GM18909 (cell line): ENCODE results near the gene E2F8.

Experiments
- ATAC-seq: cut with Tn5 transposase; IDR thresholded peaks from one replicate; pipeline ENCODE4 v1.9.1; 2021; ENCODE audit warnings: mild to moderate bottlenecking; ENCODE audit not compliant: unreplicated experiment, poor library complexity

E2F8 gene

DNA sequence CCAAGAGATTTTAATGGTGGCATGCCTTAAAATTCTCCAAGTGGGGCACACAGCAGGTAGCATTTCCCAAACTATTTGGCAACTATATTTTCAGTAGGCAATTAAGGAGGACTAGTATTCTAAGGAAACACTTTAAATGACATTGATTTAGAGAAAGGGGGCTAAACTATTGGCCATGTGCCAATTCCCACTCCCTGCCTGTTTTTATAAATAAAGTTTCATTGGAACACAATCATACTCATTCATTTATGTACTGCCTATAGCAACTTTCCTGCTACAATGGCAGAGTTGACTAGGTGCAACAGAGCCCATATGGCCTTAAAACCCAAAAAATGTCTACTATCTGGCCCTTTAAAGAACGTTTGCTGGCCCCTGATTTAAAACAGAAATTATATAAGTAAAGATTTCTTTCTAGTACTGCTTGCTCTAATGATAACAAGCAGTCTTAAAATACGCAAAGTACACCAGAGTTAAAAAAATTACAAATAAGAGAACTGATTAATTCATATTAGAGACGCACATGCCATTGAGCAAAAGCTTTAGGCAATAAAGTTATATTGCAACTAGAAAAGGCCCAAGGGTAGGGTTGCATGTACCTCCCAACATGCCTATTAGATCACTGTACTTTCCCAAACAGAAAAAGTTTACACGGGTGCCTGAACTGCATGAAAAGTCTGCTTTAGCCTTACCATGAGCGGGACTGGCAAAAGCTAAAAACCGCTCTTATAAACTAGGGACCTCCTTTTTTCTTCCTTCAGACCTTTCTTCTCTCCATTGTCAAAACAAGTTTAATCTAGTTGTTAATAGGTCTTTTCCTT lies 14.2 kb downstream of the E2F8 start:
- no peak for ATAC-seq

- ATAC-seq = no peak
These were observed 15.2 kb downstream of the E2F8 start for GRCh38 chr11:19225581-19225980.

DNA sequence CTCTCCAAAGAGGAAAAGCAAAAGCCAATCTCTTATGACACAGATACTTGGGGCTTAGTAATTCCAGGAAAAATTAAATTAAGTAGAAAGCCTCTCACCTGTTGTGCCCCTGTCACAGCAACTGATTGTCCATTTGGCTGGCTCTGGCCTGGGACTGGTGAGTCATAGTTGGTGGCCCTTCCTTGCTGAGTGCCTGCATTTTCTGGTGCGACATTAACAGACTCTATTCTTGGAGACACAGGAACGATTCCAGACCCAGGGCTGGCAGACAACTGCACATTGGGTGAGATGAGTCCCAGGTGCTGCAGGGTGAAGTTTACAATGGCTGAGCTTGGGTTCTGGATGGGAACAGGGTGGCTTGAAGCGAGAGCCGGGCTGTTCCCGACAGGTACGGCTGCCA lies 15.6 kb downstream of the E2F8 start:
- ATAC-seq = no peak

GRCh38 chr11:19220903-19221724 lies 19.6 kb downstream of the E2F8 start:
- no peak for ATAC-seq

DNA sequence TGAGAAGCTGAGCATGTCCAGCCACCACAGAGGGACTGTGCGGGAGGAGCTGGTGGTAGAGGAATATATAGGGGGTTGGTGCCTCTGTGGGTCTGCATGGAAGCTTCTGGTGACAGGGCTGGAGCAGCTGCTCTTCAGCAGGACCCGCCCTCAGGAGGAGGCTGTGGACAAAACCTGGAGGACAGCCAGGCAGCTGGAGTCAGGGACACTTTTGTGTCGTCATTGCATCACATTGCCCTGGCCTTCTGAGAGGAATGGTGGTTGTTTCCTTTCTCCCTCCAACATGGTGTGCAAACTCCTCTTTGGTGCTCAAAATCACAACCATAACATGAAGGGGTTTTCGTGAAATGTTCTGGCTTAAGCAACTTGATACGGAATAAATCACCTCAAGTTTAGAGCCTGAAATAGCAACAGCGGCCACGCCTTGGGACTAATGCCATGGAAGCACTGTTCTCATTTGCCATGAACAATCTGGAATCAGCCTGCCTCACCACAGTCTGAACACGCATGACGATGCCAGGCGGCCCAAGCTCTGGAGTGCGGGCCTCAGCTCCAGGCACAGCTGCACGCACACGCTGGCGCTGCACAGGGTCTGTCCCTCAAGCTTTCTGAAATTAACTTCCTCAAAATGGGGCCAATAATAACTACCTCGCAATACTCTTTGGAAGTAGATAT lies 21.8 kb downstream of the E2F8 start:
- no peak for ATAC-seq

GRCh38 chr11:19218216-19218615 lies 22.5 kb downstream of the E2F8 start:
- no peak for ATAC-seq

- no peak for ATAC-seq
These were observed 23.9 kb downstream of the E2F8 start for GRCh38 chr11:19216709-19217374.

- no peak for ATAC-seq
These were observed 24.7 kb downstream of the E2F8 start for GRCh38 chr11:19216021-19216420.

- ATAC-seq = no peak
These were observed 31.0 kb downstream of the E2F8 start for GRCh38 chr11:19209617-19210370.

- ATAC-seq = no peak
These were observed 31.7 kb downstream of the E2F8 start for GRCh38 chr11:19208959-19209546.

DNA sequence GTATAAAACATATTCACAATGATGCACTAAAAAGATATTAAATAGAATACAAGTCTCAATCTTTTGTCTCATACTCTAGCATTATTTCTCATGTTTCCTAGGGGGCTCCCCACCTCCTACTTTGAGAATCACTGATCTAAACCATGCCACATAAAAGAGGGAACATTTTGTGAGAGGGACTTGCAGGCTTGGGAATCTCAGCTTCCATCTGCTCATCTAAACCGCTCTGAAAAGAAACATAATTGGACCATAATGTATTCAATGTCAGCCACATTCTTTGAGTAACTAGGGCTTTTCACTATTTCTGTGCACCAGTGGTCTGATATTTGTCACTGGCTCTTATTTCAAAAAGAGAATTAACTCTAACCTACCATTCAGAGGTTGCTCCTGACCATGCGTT lies 32.6 kb downstream of the E2F8 start:
- ATAC-seq = no peak

- no peak for ATAC-seq
These were observed 35.9 kb downstream of the E2F8 start for GRCh38 chr11:19204836-19205235.

GRCh38 chr11:19201737-19202605 lies 38.8 kb downstream of the E2F8 start, which contains the start of gene CSRP3:
Gene CSRP3 (minus strand): TSS chr11:19201983. CDS start chr11:19192448, 9,535 bp downstream.
- no peak for ATAC-seq

DNA sequence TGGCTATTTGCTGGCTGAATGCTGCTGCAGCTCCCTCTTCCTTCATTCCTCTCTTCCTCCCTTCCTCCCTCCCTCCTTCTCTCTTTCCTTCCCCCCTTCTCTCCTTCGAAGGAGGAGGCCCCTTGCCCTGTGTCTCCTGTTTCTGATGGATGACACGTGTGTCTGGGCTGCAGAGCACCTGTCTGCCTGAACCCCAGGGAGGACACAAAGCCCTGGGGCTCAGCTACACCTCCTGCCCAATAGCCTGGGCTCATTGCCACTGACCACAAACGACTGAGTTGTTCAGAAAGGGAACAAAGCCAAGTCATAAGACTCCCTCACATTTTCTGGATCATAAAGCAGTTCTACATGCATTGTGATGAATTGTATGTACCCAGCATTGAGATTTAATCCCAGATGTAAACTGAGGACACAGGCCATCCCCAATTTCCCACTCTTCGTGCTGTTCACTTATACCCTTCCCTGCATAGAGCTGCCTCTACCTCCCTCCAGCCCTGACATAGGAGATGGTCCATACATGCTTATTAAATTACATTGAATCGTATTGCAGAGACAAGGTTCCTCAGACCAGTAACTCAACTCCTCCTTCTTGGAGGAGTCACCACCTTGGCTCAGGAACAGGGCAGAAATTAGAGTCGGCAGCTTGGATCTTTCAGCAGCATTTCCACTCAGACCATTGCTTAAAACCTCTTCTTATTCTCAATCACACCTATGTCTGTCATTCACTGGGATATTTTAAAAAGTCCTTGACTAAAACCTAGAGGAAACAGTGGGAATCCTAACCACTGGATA lies 40.1 kb downstream of the E2F8 start:
- ATAC-seq = no peak

GRCh38 chr11:19199771-19200170 lies 41.0 kb downstream of the E2F8 start:
- ATAC-seq = no peak

- ATAC-seq = no peak
These were observed 41.7 kb downstream of the E2F8 start for GRCh38 chr11:19199048-19199447.

DNA sequence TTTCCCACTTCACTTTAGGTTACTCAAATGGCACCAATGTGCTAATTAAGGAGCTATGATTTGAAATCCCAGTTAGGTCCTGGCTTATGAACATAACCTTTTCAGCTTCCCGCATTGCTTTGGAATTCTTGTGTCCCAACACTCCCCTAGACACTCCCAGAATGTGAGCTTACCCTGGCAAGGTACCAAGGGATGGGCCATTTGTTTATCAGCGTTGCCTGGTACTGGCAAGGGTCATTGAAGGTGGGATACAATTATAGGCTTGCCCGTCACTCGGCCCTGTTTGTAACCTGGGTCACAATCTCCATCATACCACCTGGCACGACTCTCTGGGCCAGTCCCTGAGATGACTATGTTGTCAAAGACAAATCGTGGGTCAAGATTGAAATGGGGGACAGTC lies 44.3 kb downstream of the E2F8 start:
- ATAC-seq = no peak
